ENCODE data around the gene GABRA5. TPM values are rescaled to one million over a fixed set of nuclear protein-coding genes. Genes with fewer than 3 reads are reported as not detected.

The GABRA5 gene
- polyA plus RNA-seq, 4 donors: 0.14 to 0.40 (median 0.32) TPM

GRCh38 chr15:26901041-26901440 is 34.2 kb downstream of the GABRA5 start:
- no peak for DNase-seq (ENCODE audit: low read depth in 4 of 4, low spot score in 3 of 4)

GRCh38 chr15:26910715-26911114 is 43.9 kb downstream of the GABRA5 start:
- no peak for DNase-seq (ENCODE audit: low read depth in 4 of 4, low spot score in 3 of 4)

- DNase-seq (ENCODE audit: low read depth in 4 of 4, low spot score in 3 of 4): no peak
Observed at GRCh38 chr15:26921433-26921832, 54.6 kb downstream of the GABRA5 start.

- no peak for DNase-seq (ENCODE audit: low read depth in 4 of 4, low spot score in 3 of 4)
Observed at GRCh38 chr15:26926081-26926480, 59.2 kb downstream of the GABRA5 start.

GRCh38 chr15:26928051-26928450 is 61.2 kb downstream of the GABRA5 start:
- DNase-seq (ENCODE audit: low read depth in 4 of 4, low spot score in 3 of 4): no peak

- DNase-seq (ENCODE audit: low read depth in 4 of 4, low spot score in 3 of 4): no peak
Observed at GRCh38 chr15:26929588-26929987, 62.7 kb downstream of the GABRA5 start.

- DNase-seq (ENCODE audit: low read depth in 4 of 4, low spot score in 3 of 4): no peak
Observed at GRCh38 chr15:26934848-26935247, 68.0 kb downstream of the GABRA5 start.

GRCh38 chr15:26935322-26935721 is 68.5 kb downstream of the GABRA5 start:
- no peak for DNase-seq (ENCODE audit: low read depth in 4 of 4, low spot score in 3 of 4)

GRCh38 chr15:26936502-26936901 is 69.6 kb downstream of the GABRA5 start:
- no peak for DNase-seq (ENCODE audit: low read depth in 4 of 4, low spot score in 3 of 4)

- DNase-seq (ENCODE audit: low read depth in 4 of 4, low spot score in 3 of 4): no peak
Observed at GRCh38 chr15:26937134-26937533, 70.3 kb downstream of the GABRA5 start.

- no peak for DNase-seq (ENCODE audit: low read depth in 4 of 4, low spot score in 3 of 4)
Observed at GRCh38 chr15:26939398-26939797, 72.5 kb downstream of the GABRA5 start.

- no peak for DNase-seq (ENCODE audit: low read depth in 4 of 4, low spot score in 3 of 4)
Observed at GRCh38 chr15:26941489-26941888, 74.6 kb downstream of the GABRA5 start.

GRCh38 chr15:26943866-26944265 is 77.0 kb downstream of the GABRA5 start:
- peak; percentile 14 to 32 (median 22) for DNase-seq (ENCODE audit: low read depth in 4 of 4, low spot score in 3 of 4)

GRCh38 chr15:26945046-26945445 is 78.2 kb downstream of the GABRA5 start:
- no peak for DNase-seq (ENCODE audit: low read depth in 4 of 4, low spot score in 3 of 4)

- DNase-seq (ENCODE audit: low read depth in 4 of 4, low spot score in 3 of 4): no peak
Observed at GRCh38 chr15:26950001-26950400, 83.1 kb downstream of the GABRA5 start.

- no peak for DNase-seq (ENCODE audit: low read depth in 4 of 4, low spot score in 3 of 4)
Observed at GRCh38 chr15:26954403-26954802, 87.5 kb downstream of the GABRA5 start.

GRCh38 chr15:26967719-26968269 is 100.9 kb downstream of the GABRA5 start:
- no peak for DNase-seq (ENCODE audit: low read depth in 4 of 4, low spot score in 3 of 4)

- DNase-seq (ENCODE audit: low read depth in 4 of 4, low spot score in 3 of 4): no peak
Observed at GRCh38 chr15:26968806-26969205, 101.9 kb downstream of the GABRA5 start.

- DNase-seq (ENCODE audit: low read depth in 4 of 4, low spot score in 3 of 4): no peak
Observed at GRCh38 chr15:26970712-26971210, 103.9 kb downstream of the GABRA5 start, which contains the start of gene GABRG3. Gene GABRG3 (plus strand): TSS chr15:26971181.

- no peak for DNase-seq (ENCODE audit: low read depth in 4 of 4, low spot score in 3 of 4)
Observed at GRCh38 chr15:26971271-26972018, 104.6 kb downstream of the GABRA5 start.

- DNase-seq (ENCODE audit: low read depth in 4 of 4, low spot score in 3 of 4): no peak
Observed at GRCh38 chr15:26972636-26973035, 105.8 kb downstream of the GABRA5 start.

GRCh38 chr15:26974120-26974780 is 107.4 kb downstream of the GABRA5 start:
- DNase-seq (ENCODE audit: low read depth in 4 of 4, low spot score in 3 of 4): no peak

Measured in left renal pelvis (tissue), 4 donors.